PFSK-1 (cell line): ENCODE results near the gene CNTN5.

Experiments
- FOXP2 ChIP-seq: optimal IDR thresholded peaks from 2 replicates; pipeline ENCODE3; 2011; ENCODE audit warnings: borderline replicate concordance, control low read depth, inconsistent platforms; ENCODE audit not compliant: insufficient read depth; ENCODE audit errors: extremely low read length, extremely low read depth
- REST ChIP-seq, 2 experiments: IDR thresholded peaks; 2 replicates each; pipeline versions ENCODE4 v1.6.1 to v1.8.0; 2011 to 2012; ENCODE audit warnings: low read depth in 2 of 2, low read length in 2 of 2, control low read depth in 1 of 2, inconsistent platforms in 1 of 2, mild to moderate bottlenecking in 1 of 2, moderate library complexity in 1 of 2; ENCODE audit not compliant: insufficient read depth in 1 of 2
- TAF1 ChIP-seq: IDR thresholded peaks from 2 replicates; pipeline ENCODE4 v1.6.1; 2012; ENCODE audit warnings: low read length, control low read depth, borderline replicate concordance; ENCODE audit not compliant: insufficient read depth

- TF ChIP-seq REST (IDR thresholded peaks at IDR 0.05; ENCODE audit: insufficient read depth in 1 of 2, low read depth in 2 of 2, low read length in 2 of 2) (no peak), FOXP2 (no peak), TAF1 (no peak)
Observed at GRCh38 chr11:99184146-99184545, 163.4 kb downstream of the CNTN5 start.
